Right ventricle myocardium superior (tissue), 1 donor: ENCODE measurements around the gene SF3B3. TPM values are rescaled to one million over a fixed set of nuclear protein-coding genes. Genes with fewer than 3 reads are reported as not detected.

Experiments used
- ATAC-seq: fragments of 200-7000 bp; cut with Tn5 transposase; one replicate; pipeline ENCODE4 v1.9.1; 2020; ENCODE audit warnings: mild to moderate bottlenecking; ENCODE audit not compliant: poor library complexity
- DNase-seq: peaks from one replicate; pipeline ENCODE4 v3.0.0-alpha.2; 2020
- intact Hi-C: fragments of 100-400 bp; cut with DNase I; formaldehyde crosslinking; loops from one replicate; pipeline ENCODE4 v1.11.2; 2022
- total RNA-seq: library from RNA; stranded (reverse); fragmentation: NEBNext Ultra II Directional; extraction: Animal tissue kit (Norgen Biotek cat#: 25700); gene quantifications from one replicate; pipeline ENCODE4 v1.2.1, GENCODE V29; 2021
- donor health status: DM: no; HTN: yes; CAD: no; lungs with severe emphysema.

Gene SF3B3
- total RNA-seq, 1 donor from 2014 or later: 129 TPM

GRCh38 chr16:70551788-70552187 lies 28.2 kb downstream of the SF3B3 start:
- intact Hi-C loops: no loop called here
- ATAC-seq: no peak
- DNase-seq: no peak

- no peak for ATAC-seq
- intact Hi-C loops: no loop called here
- no peak for DNase-seq
These were observed 29.1 kb downstream of the SF3B3 start for GRCh38 chr16:70552675-70553074.

- ATAC-seq: peak; percentile 60
- intact Hi-C loops: no loop called here
- DNase-seq: no peak
These were observed 30.0 kb downstream of the SF3B3 start for GRCh38 chr16:70553645-70554044.

GRCh38 chr16:70556063-70556462 lies 32.4 kb downstream of the SF3B3 start:
- intact Hi-C loops: no loop called here
- DNase-seq (no peak), ATAC-seq (no peak)

- intact Hi-C loops: no loop called here
- ATAC-seq (no peak), DNase-seq (no peak)
These were observed 38.0 kb downstream of the SF3B3 start for GRCh38 chr16:70561623-70562022.

- ATAC-seq (no peak), DNase-seq (no peak)
- intact Hi-C loops: no loop called here
These were observed 40.0 kb downstream of the SF3B3 start for GRCh38 chr16:70563636-70564035.

- ATAC-seq (peak; percentile 36), DNase-seq (no peak)
- intact Hi-C loops: no loop called here
These were observed 41.4 kb downstream of the SF3B3 start for GRCh38 chr16:70565053-70565452.

- ATAC-seq (no peak), DNase-seq (no peak)
- intact Hi-C loops: no loop called here
These were observed 45.1 kb downstream of the SF3B3 start for GRCh38 chr16:70568601-70569237.

- intact Hi-C loops: no loop called here
- DNase-seq (no peak), ATAC-seq (no peak)
These were observed 46.1 kb downstream of the SF3B3 start for GRCh38 chr16:70569752-70570151.

GRCh38 chr16:70570967-70571570 lies 47.5 kb downstream of the SF3B3 start:
- ATAC-seq (no peak), DNase-seq (no peak)
- intact Hi-C loops: no loop called here

GRCh38 chr16:70571623-70572022 lies 48.0 kb downstream of the SF3B3 start:
- DNase-seq (no peak), ATAC-seq (no peak)
- intact Hi-C loops: no loop called here

- intact Hi-C loops: no loop called here
- ATAC-seq: no peak
- DNase-seq: no peak
These were observed 48.7 kb downstream of the SF3B3 start for GRCh38 chr16:70572050-70572925.

GRCh38 chr16:70572926-70573270 lies 49.3 kb downstream of the SF3B3 start:
- ATAC-seq: peak; percentile 14
- intact Hi-C loops: no loop called here
- DNase-seq: no peak

- DNase-seq: peak; percentile 61
- intact Hi-C loops: no loop called here
- ATAC-seq: peak; percentile 72
These were observed 50.0 kb downstream of the SF3B3 start for GRCh38 chr16:70573451-70574121.

GRCh38 chr16:70574595-70575271 lies 51.1 kb downstream of the SF3B3 start:
- intact Hi-C loops: no loop called here
- DNase-seq (no peak), ATAC-seq (no peak)

- intact Hi-C loops: no loop called here
- DNase-seq: no peak
These were observed 51.8 kb downstream of the SF3B3 start for GRCh38 chr16:70575376-70575775.

GRCh38 chr16:70576431-70577255 lies 53.0 kb downstream of the SF3B3 start:
- ATAC-seq (no peak), DNase-seq (peak; percentile 26)
- intact Hi-C loops: no loop called here

More at GRCh38 chr16:70575376-70575775, 51.8 kb downstream of the SF3B3 start:
- ATAC-seq: no peak

- ATAC-seq (no peak), DNase-seq (peak; percentile 40)
These were observed 53.7 kb downstream of the SF3B3 start for GRCh38 chr16:70577256-70577698.

More at GRCh38 chr16:70577256-70577698, 53.7 kb downstream of the SF3B3 start:
- intact Hi-C loops: no loop called here
